ENCODE results near the gene ARHGAP24.

- TF ChIP-seq, protein P1, sequence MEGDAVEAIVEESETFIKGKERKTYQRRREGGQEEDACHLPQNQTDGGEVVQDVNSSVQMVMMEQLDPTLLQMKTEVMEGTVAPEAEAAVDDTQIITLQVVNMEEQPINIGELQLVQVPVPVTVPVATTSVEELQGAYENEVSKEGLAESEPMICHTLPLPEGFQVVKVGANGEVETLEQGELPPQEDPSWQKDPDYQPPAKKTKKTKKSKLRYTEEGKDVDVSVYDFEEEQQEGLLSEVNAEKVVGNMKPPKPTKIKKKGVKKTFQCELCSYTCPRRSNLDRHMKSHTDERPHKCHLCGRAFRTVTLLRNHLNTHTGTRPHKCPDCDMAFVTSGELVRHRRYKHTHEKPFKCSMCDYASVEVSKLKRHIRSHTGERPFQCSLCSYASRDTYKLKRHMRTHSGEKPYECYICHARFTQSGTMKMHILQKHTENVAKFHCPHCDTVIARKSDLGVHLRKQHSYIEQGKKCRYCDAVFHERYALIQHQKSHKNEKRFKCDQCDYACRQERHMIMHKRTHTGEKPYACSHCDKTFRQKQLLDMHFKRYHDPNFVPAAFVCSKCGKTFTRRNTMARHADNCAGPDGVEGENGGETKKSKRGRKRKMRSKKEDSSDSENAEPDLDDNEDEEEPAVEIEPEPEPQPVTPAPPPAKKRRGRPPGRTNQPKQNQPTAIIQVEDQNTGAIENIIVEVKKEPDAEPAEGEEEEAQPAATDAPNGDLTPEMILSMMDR (IDR thresholded peaks at IDR 0.05; ENCODE audit: low read length) = no peak
- TF ChIP-seq EZH2 (optimal IDR thresholded peaks at IDR 0.05; ENCODE audit: low read depth, low read length) = no peak
Measured at GRCh38 chr4:85824166-85824945, 349.4 kb downstream of the ARHGAP24 start.

Data from MM.1S (cell line).